AG09319 (cell line): ENCODE measurements around the gene DNAH14.

Experiments used
- DNase-seq: peaks from one replicate; pipeline ENCODE4 v3.0.0-alpha.2; 2010; ENCODE audit warnings: low read depth; ENCODE audit errors: extremely low read depth
- CTCF ChIP-seq: IDR thresholded peaks from 2 replicates; pipeline ENCODE4 v1.5.1; 2011; ENCODE audit warnings: low read depth, mild to moderate bottlenecking, inconsistent platforms, low read length, moderate library complexity

Gene DNAH14

GRCh38 chr1:225347123-225347683 is 417.7 kb downstream of the DNAH14 start:
- no peak for TF ChIP-seq CTCF
- DNase-seq = no peak

DNA sequence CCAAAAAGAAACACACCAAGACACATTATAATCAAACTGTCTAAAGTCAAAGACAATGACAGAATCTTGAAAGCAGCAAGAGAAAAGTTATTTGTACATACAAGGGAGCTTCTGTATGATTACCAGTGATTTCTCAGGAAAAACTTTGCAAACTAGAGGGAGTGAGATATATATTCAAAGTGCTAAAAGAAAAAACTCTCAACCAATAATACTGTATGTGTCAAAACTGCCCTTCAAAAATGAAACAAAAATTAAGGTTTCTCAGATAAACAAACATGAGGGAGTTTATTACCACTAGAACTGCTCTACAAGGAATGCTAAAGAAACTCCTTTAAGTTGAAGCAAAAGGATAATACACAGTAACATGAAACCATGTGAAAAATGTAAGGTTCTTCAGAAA is 418.9 kb downstream of the DNAH14 start:
- no peak for DNase-seq
- TF ChIP-seq CTCF = no peak

GRCh38 chr1:225349826-225350225 is 420.4 kb downstream of the DNAH14 start:
- no peak for TF ChIP-seq CTCF
- no peak for DNase-seq

GRCh38 chr1:225350872-225351271 is 421.4 kb downstream of the DNAH14 start:
- DNase-seq = no peak
- TF ChIP-seq CTCF = no peak

DNA sequence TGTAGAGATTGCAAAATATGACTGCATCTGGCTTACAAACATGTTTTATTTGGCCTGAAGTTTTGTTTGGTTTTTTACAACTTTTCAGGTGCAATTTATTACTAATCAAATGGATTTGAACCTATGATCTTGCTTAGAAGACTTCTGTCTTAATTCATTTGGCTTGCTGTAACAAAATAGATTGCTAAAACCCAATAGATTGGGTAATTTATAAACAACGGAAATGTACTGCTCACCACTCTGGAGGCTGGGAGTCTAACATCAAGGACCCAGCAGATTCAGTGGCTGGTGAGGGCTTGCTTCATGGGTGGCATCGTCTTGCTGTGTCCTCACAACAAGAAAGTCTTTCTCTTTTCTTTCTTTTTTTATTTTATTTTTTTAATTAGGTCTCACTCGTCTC is 425.4 kb downstream of the DNAH14 start:
- no peak for DNase-seq
- TF ChIP-seq CTCF = no peak

DNA sequence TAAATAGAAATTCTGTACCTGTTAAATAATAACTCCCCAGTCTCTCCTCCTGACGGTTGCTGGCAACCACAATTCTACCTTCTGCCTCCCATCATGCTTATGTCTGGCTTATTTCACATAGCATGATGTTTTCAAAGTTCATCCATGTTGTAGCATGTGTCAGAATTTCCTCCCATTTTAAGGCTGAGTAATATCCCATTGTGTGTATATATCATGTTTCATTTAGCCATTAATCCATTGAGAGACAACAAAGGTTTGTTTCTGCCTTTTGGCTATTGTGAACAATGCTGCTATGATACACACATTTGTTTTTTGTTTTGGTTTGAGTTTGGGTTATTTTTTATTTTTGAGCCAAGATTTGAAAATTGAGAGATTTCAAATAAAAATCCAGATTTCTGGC is 426.4 kb downstream of the DNAH14 start:
- TF ChIP-seq CTCF = no peak

DNA sequence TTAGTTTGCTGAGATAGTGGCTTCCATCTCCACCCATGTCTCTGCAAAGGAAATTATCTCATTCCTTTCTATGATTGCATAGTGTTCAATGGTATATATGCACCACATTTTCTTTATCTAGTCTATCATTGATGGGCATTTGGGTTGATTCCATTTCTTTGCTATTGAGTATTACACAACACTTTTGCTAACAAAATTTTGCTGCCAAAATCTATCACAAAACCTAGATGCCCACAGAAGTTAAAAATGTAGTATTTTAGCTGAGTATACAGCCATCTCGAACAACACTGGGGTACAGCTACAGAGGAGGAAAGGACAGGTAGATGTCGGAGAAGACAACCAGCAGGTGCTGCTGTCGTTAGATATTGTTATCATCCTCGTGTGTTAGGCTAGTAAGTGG is 430.6 kb downstream of the DNAH14 start:
- DNase-seq = no peak
- no peak for TF ChIP-seq CTCF

More for the DNA sequence above, 426.4 kb downstream of the DNAH14 start:
- DNase-seq = no peak
